Immature natural killer cell (primary cell): Measurements from ENCODE around the gene WHRN. TPM values are rescaled to one million over a fixed set of nuclear protein-coding genes. Genes with fewer than 3 reads are reported as not detected.
A peak's percentile ranks its signal among the peaks of the same experiment; 100 is the strongest.

Source experiments
- DNase-seq, 3 donors: peaks; one replicate each; pipeline ENCODE4 v3.0.0; 2022; ENCODE audit warnings: mixed read lengths in 1 of 3
- H3K27ac Mint-ChIP-seq, 6 donors: one replicate each; pipeline ENCODE4 v1.8.0; 2020; ENCODE audit warnings: mixed read lengths in 6 of 6, mild to moderate bottlenecking in 5 of 6, inconsistent platforms in 4 of 6, moderate library complexity in 3 of 6
- H3K27me3 Mint-ChIP-seq, 3 donors: one replicate each; pipeline ENCODE4 v1.8.0; 2020 to 2021; ENCODE audit warnings: low read depth in 3 of 3, mild to moderate bottlenecking in 3 of 3, mixed read lengths in 3 of 3, moderate library complexity in 3 of 3, inconsistent platforms in 1 of 3
- H3K36me3 Mint-ChIP-seq, 3 donors: one replicate each; pipeline ENCODE4 v1.8.0; 2020; ENCODE audit warnings: mixed read lengths in 3 of 3, inconsistent platforms in 2 of 3, mild to moderate bottlenecking in 2 of 3
- H3K4me1 Mint-ChIP-seq, 2 donors: one replicate each; pipeline ENCODE4 v1.8.0; 2020; ENCODE audit warnings: inconsistent platforms in 2 of 2, mild to moderate bottlenecking in 2 of 2, mixed read lengths in 2 of 2, moderate library complexity in 1 of 2
- H3K4me3 Mint-ChIP-seq, 5 donors: one replicate each; pipeline ENCODE4 v1.8.0; 2020; ENCODE audit warnings: mild to moderate bottlenecking in 5 of 5, mixed read lengths in 5 of 5, inconsistent platforms in 3 of 5, moderate library complexity in 3 of 5
- H3K9me3 Mint-ChIP-seq, 6 donors: one replicate each; pipeline ENCODE4 v1.8.0; 2020; ENCODE audit warnings: mild to moderate bottlenecking in 6 of 6, mixed read lengths in 6 of 6, inconsistent platforms in 4 of 6, moderate library complexity in 3 of 6
- polyA plus RNA-seq, 3 donors: library from polyadenylated mRNA; unstranded; fragments of 300-500 nt; fragmentation: Illumina TruSeq; gene quantifications; one replicate each; pipeline ENCODE4 v1.2.3, GENCODE V29; 2021

The WHRN gene
- polyA plus RNA-seq, 3 donors from 2014 or later: 0.22 to 1.4 (median 1.0) TPM

DNA sequence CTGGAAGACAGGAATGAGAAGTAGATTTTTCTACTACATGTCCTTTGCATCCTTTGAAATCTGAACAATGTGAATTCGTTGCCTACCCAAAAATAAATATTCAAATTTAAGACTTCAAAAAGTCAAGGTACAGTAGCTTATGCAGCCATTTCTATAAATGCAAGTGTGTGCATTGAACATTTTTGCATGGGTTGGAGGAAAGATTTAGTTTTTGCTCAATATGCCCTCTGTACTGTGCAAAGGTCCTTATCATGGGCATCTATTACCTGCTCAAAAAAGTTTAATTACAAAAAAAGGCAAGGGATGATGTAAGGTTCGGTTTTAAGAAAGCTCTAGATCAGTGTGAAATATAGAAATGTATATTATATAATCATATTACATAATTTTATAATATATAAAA, 140.1 kb downstream of the WHRN start:
- Mint-ChIP-seq H3K4me3 (peak overlapping the region in 3 of 5 donors; percentile 57 to 75 (median 75)), H3K4me1 (peaks cover 93 to 95% of the 10 kb centered on the region in 2 donors), H3K9me3 (peaks cover 0 to 4% (median 0%) of the 10 kb centered on the region in 6 donors), H3K27ac (peak overlapping the region; percentile 90 to 99 (median 98)), H3K36me3 (peaks cover 41 to 58% (median 51%) of the 10 kb centered on the region in 3 donors), H3K27me3 (peaks cover 45 to 65% (median 48%) of the 10 kb centered on the region in 3 donors)
- DNase-seq: no peak

DNA sequence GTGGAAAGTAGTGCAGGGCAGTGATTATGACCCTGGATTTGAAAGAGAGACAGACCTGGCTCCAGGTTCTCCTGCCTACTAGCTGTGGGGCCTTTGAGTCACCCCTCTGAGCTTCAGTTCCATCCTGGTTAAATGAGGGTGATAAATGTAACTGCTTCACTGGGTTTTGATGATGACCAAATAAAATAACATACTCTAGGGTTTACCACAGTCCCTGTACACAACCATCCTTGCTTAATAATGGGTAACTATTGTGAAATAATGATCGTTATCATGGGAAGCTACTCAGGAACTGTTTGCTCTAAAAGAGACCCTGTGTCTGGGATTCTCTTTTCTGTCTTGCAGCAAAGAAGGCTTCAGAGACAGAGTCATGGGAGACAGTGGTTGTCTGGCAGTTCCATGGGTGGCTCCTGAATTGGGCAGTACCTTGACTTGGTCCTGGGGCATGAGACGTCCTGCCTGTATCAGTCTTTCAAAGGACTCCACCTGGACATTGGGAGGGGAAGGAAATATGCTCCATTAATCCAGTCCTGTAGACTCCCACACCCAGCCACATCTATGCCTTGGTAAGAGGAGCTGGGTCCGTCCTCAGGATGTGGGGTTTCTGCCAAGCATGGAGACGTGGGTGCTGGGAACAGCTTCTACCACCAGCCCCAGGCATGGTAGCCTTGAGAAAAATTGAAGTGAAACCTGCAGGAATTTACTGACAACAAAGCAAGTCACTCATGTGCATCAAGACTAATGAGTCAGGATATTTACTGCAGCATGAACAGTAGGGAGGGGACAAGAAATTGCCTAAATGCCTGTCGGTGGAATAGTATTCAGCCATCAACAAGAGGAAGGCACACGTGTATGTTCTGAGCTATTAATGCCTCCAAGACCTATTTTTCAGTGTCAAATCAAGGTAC, 140.9 kb downstream of the WHRN start:
- Mint-ChIP-seq H3K27me3 (peaks cover 37 to 57% (median 42%) of the 10 kb centered on the region in 3 donors), H3K36me3 (peaks cover 42 to 64% (median 57%) of the 10 kb centered on the region in 3 donors), H3K27ac (peak overlapping the region; percentile 90 to 99 (median 98)), H3K9me3 (no peaks in the 10 kb centered on the region), H3K4me3 (peak overlapping the region; percentile 57 to 75 (median 74)), H3K4me1 (peaks cover 91 to 93% of the 10 kb centered on the region in 2 donors)
- DNase-seq: peak; percentile 47 to 64 (median 61)

DNA sequence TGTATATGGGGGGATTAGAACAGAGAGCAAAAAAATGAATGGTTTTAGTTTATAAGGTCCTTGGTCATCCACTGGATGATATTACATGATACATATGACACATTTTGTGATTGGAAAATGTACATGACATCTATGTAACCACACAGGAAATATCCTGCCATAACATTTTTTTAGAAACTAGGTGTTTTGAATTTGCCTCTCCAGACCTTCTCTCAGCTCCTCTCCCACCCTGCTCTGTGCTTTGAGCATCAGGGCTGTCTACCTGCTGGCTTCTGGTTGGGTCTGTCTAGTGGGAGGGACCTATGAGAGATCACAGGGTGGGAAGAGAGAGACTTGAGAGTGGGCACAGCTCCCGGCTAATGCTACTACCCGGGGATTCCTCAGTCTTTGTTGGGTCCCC, 141.8 kb downstream of the WHRN start:
- peak; percentile 53 to 69 (median 64) for DNase-seq
- Mint-ChIP-seq H3K27me3 (peaks cover 34 to 49% (median 36%) of the 10 kb centered on the region in 3 donors), H3K4me3 (peak overlapping the region; percentile 57 to 75 (median 74)), H3K9me3 (no peaks in the 10 kb centered on the region), H3K4me1 (peaks cover 85 to 90% of the 10 kb centered on the region in 2 donors), H3K27ac (peak overlapping the region; percentile 90 to 99 (median 98)), H3K36me3 (peaks cover 46 to 72% (median 60%) of the 10 kb centered on the region in 3 donors)

DNA sequence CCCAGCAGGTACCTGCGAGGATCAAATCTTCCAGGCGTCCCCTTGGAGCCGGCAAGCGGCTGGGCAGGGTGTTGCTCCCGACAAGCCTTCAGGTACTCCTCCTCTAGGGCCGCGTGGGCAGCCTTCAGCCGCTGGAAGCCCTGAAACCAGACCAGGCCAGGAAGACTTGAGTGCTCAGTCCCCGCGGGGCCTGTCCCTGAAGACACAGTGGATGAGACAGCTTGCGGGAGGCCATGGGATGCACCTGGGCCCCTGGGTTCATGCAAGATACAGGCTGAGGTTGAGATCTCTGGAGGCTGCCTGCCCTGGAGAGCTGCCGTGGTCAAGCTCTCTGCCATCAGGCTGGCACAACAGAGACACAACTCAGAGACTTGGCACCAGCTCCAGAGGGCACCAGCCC, 142.9 kb downstream of the WHRN start:
- no peaks in the 10 kb centered on the region for H3K9me3 Mint-ChIP-seq
- DNase-seq: no peak
- peak overlapping the region; percentile 90 to 99 (median 98) for H3K27ac Mint-ChIP-seq
- no peak overlapping the region for H3K4me3 Mint-ChIP-seq
- H3K36me3 Mint-ChIP-seq: peaks cover 52 to 72% (median 61%) of the 10 kb centered on the region in 3 donors
- peaks cover 24 to 39% (median 25%) of the 10 kb centered on the region in 3 donors for H3K27me3 Mint-ChIP-seq
- H3K4me1 Mint-ChIP-seq: peaks cover 83 to 85% of the 10 kb centered on the region in 2 donors

DNA sequence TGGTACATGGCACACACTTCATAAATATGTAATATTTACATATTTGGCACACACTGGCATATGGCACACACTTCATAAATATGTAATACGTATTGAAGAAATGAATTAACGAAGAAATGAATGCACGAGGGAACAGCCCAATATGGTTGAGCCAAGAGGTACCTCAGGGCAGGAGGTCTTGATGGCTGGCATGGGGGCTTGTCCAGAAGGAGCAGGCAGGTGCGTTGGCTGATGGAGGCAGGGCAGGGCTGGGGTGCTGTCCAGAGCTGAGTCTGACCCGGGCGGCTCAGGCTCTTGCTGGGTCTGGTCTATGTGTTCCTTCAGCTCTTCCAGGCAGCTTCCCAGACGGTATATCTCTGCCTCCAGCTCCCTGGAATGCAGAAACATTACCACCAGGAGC, 143.7 kb downstream of the WHRN start:
- Mint-ChIP-seq H3K36me3 (peaks cover 49 to 72% (median 61%) of the 10 kb centered on the region in 3 donors), H3K4me1 (peaks cover 81% of the 10 kb centered on the region in 2 donors), H3K27ac (peak overlapping the region; percentile 90 to 99 (median 96)), H3K4me3 (peak overlapping the region in 2 of 5 donors; percentile 6 to 53), H3K9me3 (no peaks in the 10 kb centered on the region), H3K27me3 (peaks cover 19 to 30% (median 20%) of the 10 kb centered on the region in 3 donors)
- no peak for DNase-seq

DNA sequence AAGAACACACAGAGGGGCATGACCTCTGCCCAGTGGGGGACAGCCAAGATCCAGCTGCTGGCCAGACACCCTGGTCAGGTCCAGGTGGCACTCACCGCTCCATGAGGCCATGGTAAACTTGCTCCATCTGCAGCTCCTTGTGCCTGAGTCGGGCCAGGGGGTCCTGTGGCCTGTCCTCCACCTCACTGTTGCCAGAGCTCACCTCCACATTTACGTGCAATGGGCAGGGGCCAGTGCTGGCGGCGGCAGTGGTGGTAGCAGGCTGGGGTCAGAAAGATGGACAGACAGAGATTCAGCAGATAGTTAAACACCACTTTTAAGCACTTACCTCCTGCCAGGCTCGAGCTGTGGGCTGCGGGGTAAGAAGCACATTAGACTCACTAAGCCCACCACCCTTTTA, 145.5 kb downstream of the WHRN start:
- Mint-ChIP-seq H3K36me3 (peaks cover 48 to 73% (median 60%) of the 10 kb centered on the region in 3 donors), H3K4me3 (no peak overlapping the region), H3K9me3 (no peaks in the 10 kb centered on the region), H3K4me1 (peaks cover 66 to 68% of the 10 kb centered on the region in 2 donors), H3K27me3 (peaks cover 12 to 20% (median 18%) of the 10 kb centered on the region in 3 donors), H3K27ac (peak overlapping the region; percentile 90 to 99 (median 96))
- no peak for DNase-seq

DNA sequence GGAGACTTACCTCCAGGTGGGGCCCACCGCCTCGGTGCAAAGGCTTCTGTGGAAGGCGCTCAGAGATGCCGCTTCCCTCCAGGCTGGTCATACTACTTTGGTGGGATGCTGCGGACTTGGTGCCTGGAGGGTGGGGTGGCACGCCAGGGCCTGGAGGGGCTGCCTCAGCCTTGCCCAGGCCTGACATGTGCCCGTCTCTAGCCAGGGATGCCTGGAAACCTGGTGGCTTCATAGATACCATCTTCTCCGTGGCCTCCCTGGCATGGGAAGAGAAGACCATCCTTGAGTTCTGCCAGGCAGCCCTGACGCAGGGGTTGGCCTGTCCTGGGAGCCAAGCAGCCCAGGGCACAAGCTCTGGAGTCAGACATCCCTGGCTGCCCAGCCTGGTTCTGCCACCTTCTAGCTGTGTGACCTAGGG, 147.4 kb downstream of the WHRN start:
- no peak overlapping the region for H3K4me3 Mint-ChIP-seq
- DNase-seq: no peak
- H3K9me3 Mint-ChIP-seq: no peaks in the 10 kb centered on the region
- peaks cover 3 to 6% (median 4%) of the 10 kb centered on the region in 3 donors for H3K27me3 Mint-ChIP-seq
- H3K4me1 Mint-ChIP-seq: peaks cover 47 to 49% of the 10 kb centered on the region in 2 donors
- peaks cover 29 to 55% (median 46%) of the 10 kb centered on the region in 3 donors for H3K36me3 Mint-ChIP-seq
- peak overlapping the region; percentile 90 to 98 (median 94) for H3K27ac Mint-ChIP-seq

DNA sequence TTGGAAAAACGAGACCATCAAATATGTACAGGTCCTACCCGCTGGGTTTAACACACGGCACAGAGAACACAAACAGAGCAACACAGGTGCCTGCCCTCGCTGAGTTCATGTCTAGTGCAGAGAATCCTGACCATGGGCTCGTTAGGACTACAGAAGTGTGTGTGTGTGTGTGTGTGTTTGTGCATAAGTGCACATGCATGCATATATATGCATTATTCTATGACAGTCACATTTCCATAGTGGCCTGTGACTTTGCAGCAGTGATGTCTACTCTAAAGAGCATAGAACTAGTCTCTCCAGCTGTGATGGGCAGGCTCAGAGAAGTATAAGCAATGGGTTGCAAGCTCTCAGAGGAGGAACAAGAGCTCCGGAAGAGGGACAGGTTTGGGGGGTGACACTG, 147.9 kb downstream of the WHRN start:
- Mint-ChIP-seq H3K27ac (peak overlapping the region; percentile 84 to 98 (median 92)), H3K36me3 (peaks cover 27 to 56% (median 46%) of the 10 kb centered on the region in 3 donors), H3K4me1 (peaks cover 42 to 45% of the 10 kb centered on the region in 2 donors), H3K9me3 (no peaks in the 10 kb centered on the region), H3K27me3 (peaks cover 3 to 6% (median 5%) of the 10 kb centered on the region in 3 donors), H3K4me3 (no peak overlapping the region)
- DNase-seq: no peak

DNA sequence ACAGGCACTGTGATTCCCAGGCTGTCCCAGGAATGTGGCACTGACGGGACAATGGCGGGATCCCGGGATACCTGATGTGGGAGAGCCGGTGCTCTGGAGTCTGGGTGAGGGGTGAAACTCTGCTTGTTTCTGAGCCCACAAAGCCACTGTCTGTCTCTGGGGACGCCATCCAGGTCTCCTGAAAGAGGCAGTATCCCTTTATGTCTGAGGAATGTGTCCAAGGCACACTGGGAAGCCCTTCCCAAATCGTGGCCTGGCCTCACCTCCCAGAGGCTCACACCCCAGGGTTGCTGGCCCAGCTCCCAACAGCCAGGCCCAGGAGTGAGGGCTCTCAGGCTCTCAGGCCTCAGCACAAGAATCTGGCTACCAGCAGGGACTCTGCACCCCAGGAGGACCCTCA, 148.5 kb downstream of the WHRN start:
- no peaks in the 10 kb centered on the region for H3K9me3 Mint-ChIP-seq
- peaks cover 3 to 7% (median 5%) of the 10 kb centered on the region in 3 donors for H3K27me3 Mint-ChIP-seq
- peaks cover 43 to 47% of the 10 kb centered on the region in 2 donors for H3K4me1 Mint-ChIP-seq
- no peak for DNase-seq
- peak overlapping the region; percentile 90 to 98 (median 93) for H3K27ac Mint-ChIP-seq
- H3K4me3 Mint-ChIP-seq: no peak overlapping the region
- H3K36me3 Mint-ChIP-seq: peaks cover 31 to 59% (median 49%) of the 10 kb centered on the region in 3 donors

DNA sequence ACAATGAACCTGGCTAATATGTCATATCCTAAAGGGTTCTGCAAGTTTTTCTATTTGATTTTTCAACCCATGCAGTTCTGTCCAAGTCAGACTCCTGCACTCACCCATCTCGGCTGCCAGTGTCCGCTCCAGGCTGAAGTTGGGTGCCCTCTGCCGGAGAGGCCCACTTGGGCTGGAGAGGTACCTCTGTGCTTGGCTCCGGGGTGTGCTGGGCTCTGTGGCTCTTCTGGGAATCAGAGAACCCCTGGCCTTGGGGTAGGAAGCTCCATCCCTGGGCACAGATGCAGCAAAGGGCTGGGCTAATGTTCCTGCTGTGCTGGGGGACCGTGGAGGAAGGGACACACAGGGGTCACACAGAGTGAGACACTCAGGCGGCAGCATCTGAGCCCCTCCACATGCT, 149.5 kb downstream of the WHRN start:
- H3K27me3 Mint-ChIP-seq: peaks cover 0 to 5% (median 4%) of the 10 kb centered on the region in 3 donors
- peaks cover 26 to 50% (median 43%) of the 10 kb centered on the region in 3 donors for H3K36me3 Mint-ChIP-seq
- H3K27ac Mint-ChIP-seq: peak overlapping the region in 5 of 6 donors; percentile 84 to 98 (median 91)
- H3K4me3 Mint-ChIP-seq: no peak overlapping the region
- H3K9me3 Mint-ChIP-seq: no peaks in the 10 kb centered on the region
- no peak for DNase-seq
- peaks cover 36 to 42% of the 10 kb centered on the region in 2 donors for H3K4me1 Mint-ChIP-seq

Other genes starting within 250 kb of the WHRN start
- not detected for gene ORM1, start 182.4 kb downstream of the WHRN start, polyA plus RNA-seq
- gene ORM2, start 175.6 kb downstream of the WHRN start, polyA plus RNA-seq: not detected
- gene AKNA, start 117.5 kb downstream of the WHRN start, polyA plus RNA-seq: 10 to 100 TPM in 2 of 3 donors, 1 to 10 TPM in 1; 4.0 to 56.3 (median 13.8) TPM
- gene ATP6V1G1, start 82.3 kb upstream of the WHRN start, polyA plus RNA-seq: 100 to 1,000 TPM; 190 to 321 (median 241) TPM
- 10 to 100 TPM in 1 of 3 donors, 1 to 10 TPM in 2; 6.9 to 13.7 (median 7.7) TPM for gene TMEM268, start 105.8 kb upstream of the WHRN start, polyA plus RNA-seq
- gene TEX53, start 152.3 kb upstream of the WHRN start, polyA plus RNA-seq: not detected
- gene TEX48, start 176.7 kb upstream of the WHRN start, polyA plus RNA-seq: not detected